Measurements from ENCODE around the gene FHL1. TPM values are rescaled to one million over a fixed set of nuclear protein-coding genes. Genes with fewer than 3 reads are reported as not detected.

FHL1 gene
- polyA plus RNA-seq, 3 donors = 0.75 to 4.0 (median 0.98) TPM

DNA sequence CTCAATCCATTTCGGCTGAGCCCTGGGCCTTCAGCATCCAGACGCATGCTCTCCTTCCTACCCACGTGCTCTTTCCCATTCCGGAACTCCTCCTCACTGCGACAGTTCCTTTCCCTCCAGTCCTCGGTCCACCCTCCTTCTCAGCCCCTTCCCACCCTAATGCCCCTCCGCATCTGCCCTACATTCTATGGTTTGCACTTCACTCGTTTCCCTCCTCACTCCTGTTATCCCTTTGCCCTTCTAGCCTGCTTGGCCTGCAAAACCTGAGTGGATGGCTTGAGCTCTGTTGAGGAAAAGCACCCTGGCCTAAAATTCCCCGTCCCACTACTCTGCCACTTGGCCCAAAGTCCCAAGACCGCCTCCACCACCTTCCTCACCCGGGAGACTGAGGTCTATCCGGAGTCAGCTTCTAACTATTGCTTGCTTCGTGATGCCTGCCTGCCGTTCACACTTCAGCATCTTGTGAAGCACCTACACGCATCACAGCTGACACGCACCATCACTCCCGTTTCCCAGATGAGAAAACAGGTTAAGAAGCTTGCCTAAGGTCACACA, 65.3 kb downstream of the FHL1 start:
- Histone ChIP-seq H2AFZ (ENCODE audit: insufficient read depth, low read depth, low read length, poor library complexity, severe bottlenecking) (no peak overlapping the region), H3K4me2 (replicated peaks; ENCODE audit: extremely low read depth, low read length, poor library complexity, severe bottlenecking) (no peak overlapping the region), H3K9ac (ENCODE audit: insufficient read depth, low read length, poor library complexity, severe bottlenecking) (no peak overlapping the region), H3K27ac (ENCODE audit: low read depth in 1 of 2, low read length in 2 of 2) (no peak overlapping the region), H3K9me3 (replicated peaks in 1 of 2; ENCODE audit: control insufficient read depth in 1 of 2, insufficient read depth in 1 of 2, low read length in 2 of 2) (no peaks in the 10 kb centered on the region), H3K27me3 (ENCODE audit: control insufficient read depth in 2 of 2, insufficient read depth in 2 of 2, low read length in 2 of 2) (no peaks in the 10 kb centered on the region), H3K4me1 (ENCODE audit: control insufficient read depth in 1 of 2, insufficient read depth in 2 of 2, low read length in 2 of 2) (peaks cover 11 to 18% of the 10 kb centered on the region in 2 donors), H3K79me2 (ENCODE audit: insufficient read depth, low read length) (no peaks in the 10 kb centered on the region), H4K20me1 (ENCODE audit: insufficient read depth, low read length) (no peaks in the 10 kb centered on the region), H3K36me3 (replicated peaks in 1 of 2; ENCODE audit: control insufficient read depth in 1 of 2, insufficient read depth in 2 of 2, low read length in 2 of 2) (peaks cover 3 to 8% of the 10 kb centered on the region in 2 donors), H3K4me3 (replicated peaks in 1 of 3; ENCODE audit: low read depth in 2 of 3, low read length in 3 of 3) (no peak overlapping the region)
- peaks cover 0 to 13% (median 1%) of the 10 kb centered on the region in 3 donors for H3K27me3 Mint-ChIP-seq (ENCODE audit: low read depth in 3 of 3)
- intact Hi-C loops (cut with micrococcal nuclease) = no loop called here
- DNase-seq = no peak
- peak overlapping the region in 2 of 7 donors; percentile 6 to 21 for H3K27ac Mint-ChIP-seq
- H3K36me3 Mint-ChIP-seq = peaks cover 2 to 11% of the 10 kb centered on the region in 2 donors
- H3K4me3 Mint-ChIP-seq = no peak overlapping the region
- peaks cover 14% of the 10 kb centered on the region for H3K4me1 Mint-ChIP-seq
- WGBS (ENCODE audit: insufficient coverage) = 100% methylated on average over 3 of the region's 17 CpGs
- TF ChIP-seq, protein P1, sequence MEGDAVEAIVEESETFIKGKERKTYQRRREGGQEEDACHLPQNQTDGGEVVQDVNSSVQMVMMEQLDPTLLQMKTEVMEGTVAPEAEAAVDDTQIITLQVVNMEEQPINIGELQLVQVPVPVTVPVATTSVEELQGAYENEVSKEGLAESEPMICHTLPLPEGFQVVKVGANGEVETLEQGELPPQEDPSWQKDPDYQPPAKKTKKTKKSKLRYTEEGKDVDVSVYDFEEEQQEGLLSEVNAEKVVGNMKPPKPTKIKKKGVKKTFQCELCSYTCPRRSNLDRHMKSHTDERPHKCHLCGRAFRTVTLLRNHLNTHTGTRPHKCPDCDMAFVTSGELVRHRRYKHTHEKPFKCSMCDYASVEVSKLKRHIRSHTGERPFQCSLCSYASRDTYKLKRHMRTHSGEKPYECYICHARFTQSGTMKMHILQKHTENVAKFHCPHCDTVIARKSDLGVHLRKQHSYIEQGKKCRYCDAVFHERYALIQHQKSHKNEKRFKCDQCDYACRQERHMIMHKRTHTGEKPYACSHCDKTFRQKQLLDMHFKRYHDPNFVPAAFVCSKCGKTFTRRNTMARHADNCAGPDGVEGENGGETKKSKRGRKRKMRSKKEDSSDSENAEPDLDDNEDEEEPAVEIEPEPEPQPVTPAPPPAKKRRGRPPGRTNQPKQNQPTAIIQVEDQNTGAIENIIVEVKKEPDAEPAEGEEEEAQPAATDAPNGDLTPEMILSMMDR (IDR thresholded peaks at IDR 0.05) = no peak
- H3K9me3 Mint-ChIP-seq = peaks cover 0 to 3% (median 0%) of the 10 kb centered on the region in 7 donors

DNA sequence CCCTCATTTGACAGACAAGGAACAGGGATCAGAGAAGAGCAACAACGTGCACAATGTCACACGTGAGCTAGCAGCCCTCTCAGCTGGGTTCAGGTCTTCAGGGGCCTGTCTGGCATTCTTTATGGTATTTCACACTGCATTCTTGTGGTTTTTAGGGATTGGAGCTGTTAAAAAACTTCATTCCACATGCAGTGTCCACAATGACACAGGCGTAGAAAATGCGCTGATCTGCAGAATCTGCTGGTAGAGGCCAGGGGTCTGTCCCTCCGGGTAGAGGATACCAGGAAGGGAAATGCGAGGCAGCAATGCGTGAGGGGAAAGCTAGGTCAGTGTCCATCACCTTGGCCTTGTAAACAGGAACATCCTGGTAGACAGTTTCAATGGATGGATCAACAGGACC, 67.2 kb downstream of the FHL1 start:
- WGBS (ENCODE audit: insufficient coverage) = 96% methylated on average over 3 of the region's 7 CpGs
- Histone ChIP-seq H3K27ac (ENCODE audit: low read depth in 1 of 2, low read length in 2 of 2) (no peak overlapping the region), H4K20me1 (ENCODE audit: insufficient read depth, low read length) (no peaks in the 10 kb centered on the region), H3K79me2 (ENCODE audit: insufficient read depth, low read length) (no peaks in the 10 kb centered on the region), H3K9ac (ENCODE audit: insufficient read depth, low read length, poor library complexity, severe bottlenecking) (no peak overlapping the region), H3K9me3 (replicated peaks in 1 of 2; ENCODE audit: control insufficient read depth in 1 of 2, insufficient read depth in 1 of 2, low read length in 2 of 2) (no peaks in the 10 kb centered on the region), H3K36me3 (replicated peaks in 1 of 2; ENCODE audit: control insufficient read depth in 1 of 2, insufficient read depth in 2 of 2, low read length in 2 of 2) (peaks cover 13 to 24% of the 10 kb centered on the region in 2 donors), H3K4me3 (replicated peaks in 1 of 3; ENCODE audit: low read depth in 2 of 3, low read length in 3 of 3) (no peak overlapping the region), H3K4me2 (replicated peaks; ENCODE audit: extremely low read depth, low read length, poor library complexity, severe bottlenecking) (no peak overlapping the region), H2AFZ (ENCODE audit: insufficient read depth, low read depth, low read length, poor library complexity, severe bottlenecking) (no peak overlapping the region), H3K27me3 (ENCODE audit: control insufficient read depth in 2 of 2, insufficient read depth in 2 of 2, low read length in 2 of 2) (no peaks in the 10 kb centered on the region), H3K4me1 (ENCODE audit: control insufficient read depth in 1 of 2, insufficient read depth in 2 of 2, low read length in 2 of 2) (peaks cover 9 to 14% of the 10 kb centered on the region in 2 donors)
- Mint-ChIP-seq H3K9me3 (peaks cover 0 to 3% (median 0%) of the 10 kb centered on the region in 7 donors), H3K4me1 (peaks cover 12% of the 10 kb centered on the region), H3K27me3 (ENCODE audit: low read depth in 3 of 3) (peaks cover 0 to 12% (median 1%) of the 10 kb centered on the region in 3 donors), H3K27ac (peak overlapping the region in 1 of 7 donors; percentile 8), H3K36me3 (peaks cover 19 to 24% of the 10 kb centered on the region in 2 donors), H3K4me3 (no peak overlapping the region)
- intact Hi-C loops (cut with micrococcal nuclease) = no loop called here
- TF ChIP-seq, protein P1 (IDR thresholded peaks at IDR 0.05) = no peak
- no peak for DNase-seq

All from CD14-positive monocyte (primary cell).